ENCODE results near the gene USHBP1. TPM values are rescaled to one million over a fixed set of nuclear protein-coding genes. Genes with fewer than 3 reads are reported as not detected.

Gene USHBP1
- total RNA-seq, 1 experiment from 2014 or later = not detected

- no peak for DNase-seq (ENCODE audit: low read depth in 1 of 2, low spot score in 2 of 2)
- H3K36me3 ChIP-seq = peaks cover 69% of the 10 kb centered on the region
- H3K4me3 ChIP-seq = peak overlapping the region; percentile 54
- H3K9me3 ChIP-seq (replicated peaks) = no peaks in the 10 kb centered on the region
- peaks cover 15% of the 10 kb centered on the region for H3K4me1 ChIP-seq (replicated peaks)
- no peak overlapping the region for H3K27ac ChIP-seq
- no peaks in the 10 kb centered on the region for H3K27me3 ChIP-seq (replicated peaks)
Measured at GRCh38 chr19:17234911-17235299, 29.6 kb downstream of the USHBP1 start.

- H3K27me3 ChIP-seq (replicated peaks) = no peaks in the 10 kb centered on the region
- H3K4me3 ChIP-seq = no peak overlapping the region
- peaks cover 53% of the 10 kb centered on the region for H3K36me3 ChIP-seq
- H3K9me3 ChIP-seq (replicated peaks) = no peaks in the 10 kb centered on the region
- peaks cover 15% of the 10 kb centered on the region for H3K4me1 ChIP-seq (replicated peaks)
- no peak overlapping the region for H3K27ac ChIP-seq
- DNase-seq (ENCODE audit: low read depth in 1 of 2, low spot score in 2 of 2) = no peak
Measured at GRCh38 chr19:17232258-17232657, 32.3 kb downstream of the USHBP1 start.

GRCh38 chr19:17229890-17230289, 34.7 kb downstream of the USHBP1 start:
- H3K27me3 ChIP-seq (replicated peaks) = no peaks in the 10 kb centered on the region
- no peak overlapping the region for H3K27ac ChIP-seq
- H3K36me3 ChIP-seq = peaks cover 37% of the 10 kb centered on the region
- peaks cover 7% of the 10 kb centered on the region for H3K4me1 ChIP-seq (replicated peaks)
- no peak for DNase-seq (ENCODE audit: low read depth in 1 of 2, low spot score in 2 of 2)
- no peaks in the 10 kb centered on the region for H3K9me3 ChIP-seq (replicated peaks)
- no peak overlapping the region for H3K4me3 ChIP-seq

- no peak for DNase-seq (ENCODE audit: low read depth in 1 of 2, low spot score in 2 of 2)
- Histone ChIP-seq H3K36me3 (peaks cover 21% of the 10 kb centered on the region), H3K4me3 (no peak overlapping the region), H3K27ac (no peak overlapping the region), H3K9me3 (replicated peaks) (no peaks in the 10 kb centered on the region), H3K27me3 (replicated peaks) (no peaks in the 10 kb centered on the region), H3K4me1 (replicated peaks) (peaks cover 6% of the 10 kb centered on the region)
Measured at GRCh38 chr19:17227798-17228367, 36.7 kb downstream of the USHBP1 start.

- Histone ChIP-seq H3K4me3 (peak within 1 kb of the TSS; percentile 49), H3K27ac (peak within 1 kb of the TSS; percentile 39; the same call in 1 of the 2 replicates), H3K27me3 (replicated peaks) (no peaks in the 10 kb centered on the region), H3K4me1 (replicated peaks) (peaks cover 6% of the 10 kb centered on the region), H3K36me3 (peaks cover 7% of the 10 kb centered on the region), H3K9me3 (replicated peaks) (no peaks in the 10 kb centered on the region)
- peak; percentile 98 to 99 for DNase-seq (ENCODE audit: low read depth in 1 of 2, low spot score in 2 of 2)
Measured at GRCh38 chr19:17226002-17226933, 38.3 kb downstream of the USHBP1 start, which contains the start of gene OCEL1. Gene OCEL1 (plus strand): TSS chr19:17226226. CDS start chr19:17226248, 22 bp downstream.

GRCh38 chr19:17225053-17225452, 39.5 kb downstream of the USHBP1 start:
- no peak overlapping the region for H3K4me3 ChIP-seq
- no peak overlapping the region for H3K27ac ChIP-seq
- DNase-seq (ENCODE audit: low read depth in 1 of 2, low spot score in 2 of 2) = no peak
- H3K27me3 ChIP-seq (replicated peaks) = no peaks in the 10 kb centered on the region
- H3K4me1 ChIP-seq (replicated peaks) = peaks cover 12% of the 10 kb centered on the region
- H3K9me3 ChIP-seq (replicated peaks) = no peaks in the 10 kb centered on the region
- no peaks in the 10 kb centered on the region; the same call in 1 of the 2 replicates for H3K36me3 ChIP-seq

GRCh38 chr19:17220207-17220758, 44.3 kb downstream of the USHBP1 start:
- Histone ChIP-seq H3K27ac (0 out of 2 replicates have a peak overlapping the region, but pooled peaks have one; percentile 14), H3K9me3 (replicated peaks) (no peaks in the 10 kb centered on the region), H3K4me1 (replicated peaks) (peaks cover 16% of the 10 kb centered on the region), H3K4me3 (no peak overlapping the region), H3K27me3 (replicated peaks) (no peaks in the 10 kb centered on the region), H3K36me3 (peaks cover 29% of the 10 kb centered on the region)
- peak; percentile 57 to 79 for DNase-seq (ENCODE audit: low read depth in 1 of 2, low spot score in 2 of 2)

GRCh38 chr19:17219286-17219685, 45.3 kb downstream of the USHBP1 start:
- H3K36me3 ChIP-seq = peaks cover 30% of the 10 kb centered on the region
- peaks cover 23% of the 10 kb centered on the region for H3K4me1 ChIP-seq (replicated peaks)
- H3K27me3 ChIP-seq (replicated peaks) = no peaks in the 10 kb centered on the region
- DNase-seq (ENCODE audit: low read depth in 1 of 2, low spot score in 2 of 2) = no peak
- H3K9me3 ChIP-seq (replicated peaks) = no peaks in the 10 kb centered on the region
- no peak overlapping the region for H3K27ac ChIP-seq
- H3K4me3 ChIP-seq = no peak overlapping the region

GRCh38 chr19:17216058-17216670, 48.4 kb downstream of the USHBP1 start:
- H3K4me3 ChIP-seq = peak overlapping the region; percentile 69
- no peak overlapping the region for H3K27ac ChIP-seq
- peaks cover 46% of the 10 kb centered on the region for H3K36me3 ChIP-seq
- no peaks in the 10 kb centered on the region for H3K27me3 ChIP-seq (replicated peaks)
- H3K9me3 ChIP-seq (replicated peaks) = no peaks in the 10 kb centered on the region
- peaks cover 23% of the 10 kb centered on the region for H3K4me1 ChIP-seq (replicated peaks)
- no peak for DNase-seq (ENCODE audit: low read depth in 1 of 2, low spot score in 2 of 2)

- no peaks in the 10 kb centered on the region for H3K9me3 ChIP-seq (replicated peaks)
- H3K4me1 ChIP-seq (replicated peaks) = peaks cover 19% of the 10 kb centered on the region
- H3K27me3 ChIP-seq (replicated peaks) = no peaks in the 10 kb centered on the region
- H3K4me3 ChIP-seq = peak within 1 kb of the TSS; percentile 69
- H3K27ac ChIP-seq = peak within 1 kb of the TSS; percentile 93
- peak; percentile 91 to 97 for DNase-seq (ENCODE audit: low read depth in 1 of 2, low spot score in 2 of 2)
- H3K36me3 ChIP-seq = peaks cover 53% of the 10 kb centered on the region
Measured at GRCh38 chr19:17215127-17215971, 49.2 kb downstream of the USHBP1 start, which contains the start of gene USE1. Gene USE1 (plus strand): TSS chr19:17215357. CDS start chr19:17215406, 49 bp downstream.

- Histone ChIP-seq H3K4me1 (replicated peaks) (peaks cover 12% of the 10 kb centered on the region), H3K36me3 (peaks cover 57% of the 10 kb centered on the region), H3K9me3 (replicated peaks) (no peaks in the 10 kb centered on the region), H3K4me3 (peak overlapping the region; percentile 69), H3K27me3 (replicated peaks) (no peaks in the 10 kb centered on the region), H3K27ac (peak overlapping the region; percentile 93)
- no peak for DNase-seq (ENCODE audit: low read depth in 1 of 2, low spot score in 2 of 2)
Measured at GRCh38 chr19:17214508-17215126, 49.9 kb downstream of the USHBP1 start.

GRCh38 chr19:17213334-17213733, 51.2 kb downstream of the USHBP1 start:
- peaks cover 17% of the 10 kb centered on the region for H3K4me1 ChIP-seq (replicated peaks)
- peaks cover 63% of the 10 kb centered on the region for H3K36me3 ChIP-seq
- no peak overlapping the region for H3K27ac ChIP-seq
- H3K9me3 ChIP-seq (replicated peaks) = no peaks in the 10 kb centered on the region
- H3K27me3 ChIP-seq (replicated peaks) = no peaks in the 10 kb centered on the region
- no peak overlapping the region for H3K4me3 ChIP-seq
- DNase-seq (ENCODE audit: low read depth in 1 of 2, low spot score in 2 of 2) = no peak

Measured in SJSA1 (cell line).